Measurements from ENCODE around the gene TRHDE.

The TRHDE gene

DNA sequence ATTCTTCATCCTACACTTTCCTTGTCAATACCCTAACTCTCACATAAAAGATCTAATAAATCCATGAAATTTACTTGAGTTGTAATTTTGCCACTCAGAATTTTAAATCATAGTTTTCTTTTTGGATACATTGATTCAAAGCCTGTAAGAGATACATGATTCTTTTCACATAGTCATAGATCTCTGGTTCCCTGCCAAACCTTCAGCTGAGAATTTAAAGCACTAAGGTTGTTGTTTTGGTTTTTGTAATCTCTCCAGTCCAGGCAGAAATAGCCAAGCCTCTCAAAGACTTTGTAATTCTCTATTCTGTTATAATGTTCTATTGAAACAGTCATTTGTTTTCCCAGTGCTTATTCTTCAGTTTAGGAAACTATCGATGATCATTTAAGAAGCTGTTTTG, 273.9 kb downstream of the TRHDE start:
- no peak overlapping the region for H4K91ac ChIP-seq (ENCODE audit: low read depth, low read length)
- no peaks in the 10 kb centered on the region for H3K27me3 ChIP-seq (ENCODE audit: insufficient read depth, low read length)
- H3K4ac ChIP-seq (ENCODE audit: low read depth, low read length) = no peak overlapping the region
- H2BK120ac ChIP-seq (ENCODE audit: insufficient read depth, low read length, poor library complexity) = no peak overlapping the region
- H2BK5ac ChIP-seq (ENCODE audit: low read depth, low read length, poor library complexity) = no peak overlapping the region
- WGBS (ENCODE audit: extremely low coverage, insufficient coverage, insufficient read length) = no CpG with 5 or more reads among the region's 1 CpG
- no peak overlapping the region for H2AK5ac ChIP-seq (ENCODE audit: low read length)
- no peak overlapping the region for H4K12ac ChIP-seq (ENCODE audit: low read depth, low read length)
- no peak overlapping the region for H2BK12ac ChIP-seq (ENCODE audit: low read length)
- H3K27ac ChIP-seq (ENCODE audit: low read depth, low read length) = no peak overlapping the region
- H3K14ac ChIP-seq (ENCODE audit: low read length) = no peak overlapping the region
- H3K23ac ChIP-seq (ENCODE audit: low read length) = no peak overlapping the region
- no peaks in the 10 kb centered on the region for H3K4me1 ChIP-seq (ENCODE audit: control insufficient read depth in 1 of 2, insufficient read depth in 2 of 2, low read length in 2 of 2)
- H3K79me2 ChIP-seq (ENCODE audit: control insufficient read depth, insufficient read depth, low read length, poor library complexity) = no peaks in the 10 kb centered on the region
- no peak overlapping the region for H3K4me2 ChIP-seq (ENCODE audit: low read length)
- no peaks in the 10 kb centered on the region for H3K36me3 ChIP-seq (ENCODE audit: control insufficient read depth in 1 of 2, insufficient read depth in 2 of 2, low read length in 2 of 2)
- H4K8ac ChIP-seq (ENCODE audit: low read depth, low read length) = no peak overlapping the region
- no peak for DNase-seq
- H3K79me1 ChIP-seq (ENCODE audit: low read length) = no peaks in the 10 kb centered on the region
- no peak overlapping the region for H2AFZ ChIP-seq (ENCODE audit: insufficient read depth, low read length, poor library complexity)
- H3K9ac ChIP-seq (ENCODE audit: low read length) = no peak overlapping the region
- H3K18ac ChIP-seq (ENCODE audit: low read length) = no peak overlapping the region
- no peak overlapping the region for H3K4me3 ChIP-seq (ENCODE audit: low read depth, low read length)
- H3K9me3 ChIP-seq (ENCODE audit: insufficient read depth, low read depth, low read length) = no peaks in the 10 kb centered on the region

DNA sequence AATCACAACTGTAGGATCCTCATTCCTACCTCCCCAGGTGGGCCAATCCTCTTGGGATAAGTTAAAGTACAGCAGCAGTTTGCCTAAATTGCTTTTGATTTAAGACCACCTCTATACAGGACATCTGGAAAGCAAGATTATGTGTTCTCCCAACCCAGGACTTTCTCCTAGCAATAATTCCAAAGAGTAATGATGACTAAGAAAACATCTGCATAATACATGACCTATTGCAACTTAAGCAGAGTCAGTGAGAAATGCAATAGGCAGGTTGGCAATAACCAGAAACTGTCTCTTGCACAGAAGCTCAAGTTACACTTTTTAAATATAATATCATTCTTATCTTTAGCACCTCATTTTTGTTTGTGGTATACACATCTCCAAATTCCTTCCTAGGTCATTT, 275.4 kb downstream of the TRHDE start:
- no peaks in the 10 kb centered on the region for H3K79me2 ChIP-seq (ENCODE audit: control insufficient read depth, insufficient read depth, low read length, poor library complexity)
- no peak overlapping the region for H2BK5ac ChIP-seq (ENCODE audit: low read depth, low read length, poor library complexity)
- no peak overlapping the region for H3K4me2 ChIP-seq (ENCODE audit: low read length)
- no peak overlapping the region for H3K27ac ChIP-seq (ENCODE audit: low read depth, low read length)
- H2AFZ ChIP-seq (ENCODE audit: insufficient read depth, low read length, poor library complexity) = no peak overlapping the region
- no peak overlapping the region for H3K18ac ChIP-seq (ENCODE audit: low read length)
- no peak overlapping the region for H4K8ac ChIP-seq (ENCODE audit: low read depth, low read length)
- no peak overlapping the region for H3K4me3 ChIP-seq (ENCODE audit: low read depth, low read length)
- H3K79me1 ChIP-seq (ENCODE audit: low read length) = no peaks in the 10 kb centered on the region
- no peak overlapping the region for H4K91ac ChIP-seq (ENCODE audit: low read depth, low read length)
- H3K4me1 ChIP-seq (ENCODE audit: control insufficient read depth in 1 of 2, insufficient read depth in 2 of 2, low read length in 2 of 2) = no peaks in the 10 kb centered on the region
- H3K9ac ChIP-seq (ENCODE audit: low read length) = no peak overlapping the region
- no peak overlapping the region for H3K4ac ChIP-seq (ENCODE audit: low read depth, low read length)
- H3K9me3 ChIP-seq (ENCODE audit: insufficient read depth, low read depth, low read length) = no peaks in the 10 kb centered on the region
- no peaks in the 10 kb centered on the region for H3K36me3 ChIP-seq (ENCODE audit: control insufficient read depth in 1 of 2, insufficient read depth in 2 of 2, low read length in 2 of 2)
- H3K14ac ChIP-seq (ENCODE audit: low read length) = no peak overlapping the region
- H3K27me3 ChIP-seq (ENCODE audit: insufficient read depth, low read length) = no peaks in the 10 kb centered on the region
- no peak overlapping the region for H2AK5ac ChIP-seq (ENCODE audit: low read length)
- no peak overlapping the region for H4K12ac ChIP-seq (ENCODE audit: low read depth, low read length)
- DNase-seq = no peak
- H2BK120ac ChIP-seq (ENCODE audit: insufficient read depth, low read length, poor library complexity) = no peak overlapping the region
- H3K23ac ChIP-seq (ENCODE audit: low read length) = no peak overlapping the region
- H2BK12ac ChIP-seq (ENCODE audit: low read length) = no peak overlapping the region

DNA sequence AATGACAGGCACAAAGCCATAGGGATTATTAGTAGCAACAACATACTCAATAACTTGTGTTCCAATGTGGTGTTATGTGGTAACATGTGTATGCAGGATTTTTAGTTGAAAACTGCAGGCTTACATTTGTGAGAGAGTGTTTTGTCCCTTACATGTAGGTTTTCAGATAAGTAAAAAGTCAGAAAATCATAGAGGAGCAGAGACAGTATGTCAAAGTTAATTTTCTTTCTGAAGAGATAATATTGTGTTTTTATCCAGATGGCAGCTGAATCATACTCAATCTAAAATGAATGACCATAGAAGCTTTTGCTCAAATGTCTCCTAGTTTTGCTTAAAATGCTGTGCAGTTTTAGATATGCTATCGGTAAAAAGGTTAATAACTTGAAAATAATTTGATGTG, 277.0 kb downstream of the TRHDE start:
- Histone ChIP-seq H3K36me3 (ENCODE audit: control insufficient read depth in 1 of 2, insufficient read depth in 2 of 2, low read length in 2 of 2) (no peaks in the 10 kb centered on the region), H2BK5ac (ENCODE audit: low read depth, low read length, poor library complexity) (no peak overlapping the region), H3K4me1 (ENCODE audit: control insufficient read depth in 1 of 2, insufficient read depth in 2 of 2, low read length in 2 of 2) (no peaks in the 10 kb centered on the region), H3K79me2 (ENCODE audit: control insufficient read depth, insufficient read depth, low read length, poor library complexity) (no peaks in the 10 kb centered on the region), H3K79me1 (ENCODE audit: low read length) (no peaks in the 10 kb centered on the region), H3K4me3 (ENCODE audit: low read depth, low read length) (no peak overlapping the region), H3K18ac (ENCODE audit: low read length) (no peak overlapping the region), H4K91ac (ENCODE audit: low read depth, low read length) (no peak overlapping the region), H4K12ac (ENCODE audit: low read depth, low read length) (no peak overlapping the region), H3K9ac (ENCODE audit: low read length) (no peak overlapping the region), H3K27ac (ENCODE audit: low read depth, low read length) (no peak overlapping the region), H2AK5ac (ENCODE audit: low read length) (no peak overlapping the region), H4K8ac (ENCODE audit: low read depth, low read length) (no peak overlapping the region), H3K4ac (ENCODE audit: low read depth, low read length) (no peak overlapping the region), H2BK12ac (ENCODE audit: low read length) (no peak overlapping the region), H2BK120ac (ENCODE audit: insufficient read depth, low read length, poor library complexity) (no peak overlapping the region), H3K23ac (ENCODE audit: low read length) (no peak overlapping the region), H3K14ac (ENCODE audit: low read length) (no peak overlapping the region), H2AFZ (ENCODE audit: insufficient read depth, low read length, poor library complexity) (no peak overlapping the region), H3K27me3 (ENCODE audit: insufficient read depth, low read length) (no peaks in the 10 kb centered on the region), H3K9me3 (ENCODE audit: insufficient read depth, low read depth, low read length) (no peaks in the 10 kb centered on the region), H3K4me2 (ENCODE audit: low read length) (no peak overlapping the region)
- WGBS (ENCODE audit: extremely low coverage, insufficient coverage, insufficient read length) = no CpG with 5 or more reads among the region's 1 CpG
- DNase-seq = no peak

DNA sequence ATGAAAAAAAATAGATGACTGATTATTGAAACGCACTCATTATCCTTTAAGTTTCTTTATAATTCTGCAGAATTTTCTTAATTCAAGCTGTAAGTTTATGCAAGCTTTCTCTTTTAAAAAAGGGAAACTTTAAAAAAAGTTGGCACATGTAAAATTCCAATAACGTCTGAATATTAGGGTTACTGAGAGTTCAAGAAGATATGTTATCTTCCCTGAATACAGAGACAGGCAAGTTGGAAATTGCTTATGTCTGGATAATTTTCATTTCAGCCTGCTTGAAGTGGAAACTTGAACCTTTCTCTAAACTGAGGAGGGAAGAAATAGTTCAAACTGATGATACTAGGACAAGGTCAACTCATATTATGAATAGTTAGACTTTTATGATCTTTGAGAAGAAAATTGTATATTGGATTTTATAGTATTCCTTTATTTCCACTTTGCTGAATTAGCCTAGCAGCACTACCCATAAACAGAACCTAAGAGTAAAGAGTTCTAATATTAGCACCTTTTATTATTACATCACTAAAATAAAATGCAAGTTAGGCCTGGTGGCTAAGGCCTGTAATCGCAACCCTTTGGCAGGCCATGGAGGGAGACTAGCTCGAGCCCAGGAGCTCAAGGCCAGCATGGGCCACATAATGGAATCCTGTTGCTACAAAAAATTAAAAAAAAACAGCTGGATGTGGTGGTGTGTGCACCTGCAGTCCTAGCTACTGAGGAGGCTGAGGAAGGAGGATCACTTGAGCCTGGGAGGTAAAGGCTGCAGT, 288.0 kb downstream of the TRHDE start:
- H3K79me2 ChIP-seq (ENCODE audit: control insufficient read depth, insufficient read depth, low read length, poor library complexity) = no peaks in the 10 kb centered on the region
- no peak overlapping the region for H3K14ac ChIP-seq (ENCODE audit: low read length)
- H3K36me3 ChIP-seq (ENCODE audit: control insufficient read depth in 1 of 2, insufficient read depth in 2 of 2, low read length in 2 of 2) = no peaks in the 10 kb centered on the region
- no peak overlapping the region for H3K27ac ChIP-seq (ENCODE audit: low read depth, low read length)
- H3K18ac ChIP-seq (ENCODE audit: low read length) = no peak overlapping the region
- no peak overlapping the region for H3K4me2 ChIP-seq (ENCODE audit: low read length)
- no peak overlapping the region for H2AFZ ChIP-seq (ENCODE audit: insufficient read depth, low read length, poor library complexity)
- H4K8ac ChIP-seq (ENCODE audit: low read depth, low read length) = no peak overlapping the region
- no peak overlapping the region for H4K91ac ChIP-seq (ENCODE audit: low read depth, low read length)
- no peak overlapping the region for H3K23ac ChIP-seq (ENCODE audit: low read length)
- H3K9me3 ChIP-seq (ENCODE audit: insufficient read depth, low read depth, low read length) = no peaks in the 10 kb centered on the region
- no peaks in the 10 kb centered on the region for H3K4me1 ChIP-seq (ENCODE audit: control insufficient read depth in 1 of 2, insufficient read depth in 2 of 2, low read length in 2 of 2)
- H3K9ac ChIP-seq (ENCODE audit: low read length) = no peak overlapping the region
- no peak for DNase-seq
- no peak overlapping the region for H2BK12ac ChIP-seq (ENCODE audit: low read length)
- H2BK5ac ChIP-seq (ENCODE audit: low read depth, low read length, poor library complexity) = no peak overlapping the region
- H3K79me1 ChIP-seq (ENCODE audit: low read length) = no peaks in the 10 kb centered on the region
- H4K12ac ChIP-seq (ENCODE audit: low read depth, low read length) = no peak overlapping the region
- H3K4ac ChIP-seq (ENCODE audit: low read depth, low read length) = no peak overlapping the region
- H2BK120ac ChIP-seq (ENCODE audit: insufficient read depth, low read length, poor library complexity) = no peak overlapping the region
- no peak overlapping the region for H2AK5ac ChIP-seq (ENCODE audit: low read length)
- no peak overlapping the region for H3K4me3 ChIP-seq (ENCODE audit: low read depth, low read length)
- WGBS (ENCODE audit: extremely low coverage, insufficient coverage, insufficient read length) = no CpG with 5 or more reads among the region's 4 CpGs
- H3K27me3 ChIP-seq (ENCODE audit: insufficient read depth, low read length) = no peaks in the 10 kb centered on the region

Data from trophoblast cell (in vitro differentiated cells and primary cell).